HG03432 (cell line): ENCODE data around the gene DGCR6.
"Not testable (repeated sequence)": the region's sequence is repeated elsewhere in the genome, so short reads cannot be mapped to it uniquely, and the experiment has no call there.

ENCODE experiments used
- ATAC-seq: cut with Tn5 transposase; IDR thresholded peaks from one replicate; pipeline ENCODE4 v1.9.1; 2021; ENCODE audit warnings: mild to moderate bottlenecking, moderate library complexity; ENCODE audit not compliant: unreplicated experiment

Gene DGCR6

GRCh38 chr22:18905540-18906409 lies at the start of gene DGCR6:
DGCR6 (plus strand) TSS chr22:18906320; CDS start chr22:18906375, 55 bp downstream.
- ATAC-seq = peak; percentile 93

DNA sequence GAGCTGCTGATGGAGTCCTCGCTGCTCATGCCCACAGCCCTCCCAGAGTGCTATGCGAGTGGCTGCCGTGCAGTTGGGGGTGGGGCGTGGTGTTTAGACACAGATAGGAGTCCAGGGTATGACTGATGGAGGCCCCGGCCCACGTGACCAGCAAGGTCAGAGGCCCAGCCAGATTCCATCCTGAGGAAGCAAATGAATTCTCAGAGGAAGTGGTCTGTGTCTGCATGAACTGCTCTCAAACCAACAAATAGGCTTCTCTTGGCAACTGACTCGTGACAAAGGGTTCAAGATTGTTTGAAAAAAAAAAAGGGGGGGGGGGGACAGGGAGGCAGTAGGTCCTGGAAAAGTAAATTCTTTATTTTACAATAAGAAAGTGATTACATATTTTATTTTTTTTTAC lies 46.8 kb upstream of the DGCR6 start:
- not testable (repeated sequence) for ATAC-seq

DNA sequence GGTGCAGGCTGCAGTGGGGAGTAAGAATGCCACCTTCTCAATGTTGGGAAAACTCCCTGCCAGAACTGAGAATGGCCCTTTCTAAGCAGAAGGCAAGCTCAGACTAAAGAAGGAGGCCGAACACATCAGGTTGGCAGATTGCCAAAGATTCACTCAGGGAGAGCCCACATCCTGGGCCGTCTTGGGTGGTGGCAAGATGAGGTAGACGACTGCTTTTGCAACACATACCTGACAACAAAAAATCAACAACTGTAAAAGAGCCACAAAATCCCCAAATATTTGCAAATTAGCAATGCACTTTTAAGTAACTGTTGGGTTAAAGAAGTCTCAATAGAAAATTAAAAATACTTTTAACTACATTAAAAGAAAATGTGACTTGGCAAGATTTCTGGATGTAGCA lies 24.9 kb upstream of the DGCR6 start:
- ATAC-seq = not testable (repeated sequence)

GRCh38 chr22:18884465-18884864 lies 21.7 kb upstream of the DGCR6 start:
- ATAC-seq = not testable (repeated sequence)

DNA sequence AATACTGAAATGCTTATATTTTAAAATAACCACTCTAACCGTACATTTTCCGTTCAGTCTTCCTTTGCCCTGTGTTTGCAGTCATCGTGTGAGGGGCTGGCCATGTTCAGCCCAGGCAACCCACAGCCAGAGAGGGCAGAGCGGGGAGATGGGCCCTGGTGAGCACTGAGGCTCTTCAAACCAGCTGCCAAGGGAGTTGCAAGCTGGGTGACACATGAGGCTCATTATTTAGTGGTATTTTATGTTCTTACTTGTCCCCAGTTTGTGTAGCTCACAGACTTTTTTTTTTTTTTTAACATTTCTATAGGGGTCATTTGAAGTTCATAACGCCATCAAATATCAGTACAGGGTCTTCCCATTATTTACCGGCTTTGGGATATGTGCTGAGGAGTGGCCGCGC lies 18.0 kb upstream of the DGCR6 start:
- ATAC-seq = no peak

- ATAC-seq = not testable (repeated sequence)
These were observed 15.5 kb upstream of the DGCR6 start for GRCh38 chr22:18890510-18891192.

- ATAC-seq = not testable (repeated sequence)
These were observed 12.3 kb upstream of the DGCR6 start for GRCh38 chr22:18893775-18894174.

DNA sequence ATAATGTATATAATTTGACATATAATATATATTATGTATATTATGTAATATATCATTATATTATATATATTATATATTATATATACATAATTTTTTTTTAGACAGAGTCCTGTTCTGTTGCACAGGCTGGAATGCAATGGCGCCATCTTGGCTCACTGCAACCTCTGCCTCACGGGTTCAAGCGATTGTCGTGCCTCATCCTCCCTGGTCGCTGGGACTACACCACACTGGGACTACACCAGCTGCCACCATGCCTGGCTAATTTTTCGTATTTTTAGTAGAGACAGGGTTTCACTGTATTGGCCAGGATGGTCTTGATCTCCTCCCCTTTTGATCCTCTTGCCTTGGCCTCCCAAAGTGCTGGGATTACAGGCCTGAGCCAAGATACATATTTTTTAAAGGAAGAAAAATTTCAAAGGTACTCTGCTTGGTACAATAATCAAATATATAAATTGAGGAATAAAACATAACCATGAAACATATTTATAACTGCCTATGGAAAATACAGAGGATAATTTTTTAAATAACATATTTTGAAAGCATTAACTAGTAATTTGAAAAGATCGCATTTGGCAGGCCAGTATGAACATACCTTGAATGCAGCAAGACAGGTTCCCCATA lies 10.0 kb upstream of the DGCR6 start:
- ATAC-seq = not testable (repeated sequence)

DNA sequence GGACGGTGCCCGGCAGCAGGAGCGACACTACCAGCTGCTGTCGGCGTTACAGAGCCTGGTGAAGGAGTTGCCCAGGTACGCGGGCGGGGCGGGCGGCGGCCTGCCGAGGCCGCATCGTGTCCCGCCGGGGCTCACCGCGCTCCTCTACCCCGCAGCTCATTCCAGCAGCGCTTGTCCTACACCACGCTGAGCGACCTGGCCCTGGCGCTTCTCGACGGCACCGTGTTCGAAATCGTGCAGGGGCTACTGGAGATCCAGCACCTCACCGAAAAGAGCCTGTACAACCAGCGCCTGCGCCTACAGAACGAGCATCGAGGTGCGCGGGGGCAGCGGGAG lies 258 bp downstream of the DGCR6 start:
- ATAC-seq = peak; percentile 31

GRCh38 chr22:18906896-18907295 lies 776 bp downstream of the DGCR6 start:
- no peak for ATAC-seq

DNA sequence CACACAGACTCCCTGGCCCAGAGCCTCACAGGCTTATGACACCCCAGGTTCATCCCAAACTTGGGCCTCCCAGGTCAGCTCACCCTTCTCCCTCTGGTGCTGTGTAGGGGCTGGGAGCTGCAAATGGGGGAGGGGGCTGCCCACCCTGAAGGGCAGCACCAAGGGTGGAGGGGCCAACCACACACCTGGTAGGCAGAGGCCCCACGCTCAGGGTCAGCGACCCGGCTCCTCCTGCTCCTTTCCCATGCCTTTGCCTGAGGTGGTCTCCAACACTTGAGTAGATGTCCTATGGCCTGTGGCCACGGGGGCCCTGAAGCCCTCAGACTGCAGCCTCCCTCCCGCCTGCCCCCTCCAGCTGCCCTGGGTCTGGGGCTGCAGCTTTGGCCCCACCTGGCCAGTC lies 3.4 kb downstream of the DGCR6 start:
- ATAC-seq = no peak

GRCh38 chr22:18911535-18911934 lies 5.4 kb downstream of the DGCR6 start:
- ATAC-seq = not testable (repeated sequence)

DNA sequence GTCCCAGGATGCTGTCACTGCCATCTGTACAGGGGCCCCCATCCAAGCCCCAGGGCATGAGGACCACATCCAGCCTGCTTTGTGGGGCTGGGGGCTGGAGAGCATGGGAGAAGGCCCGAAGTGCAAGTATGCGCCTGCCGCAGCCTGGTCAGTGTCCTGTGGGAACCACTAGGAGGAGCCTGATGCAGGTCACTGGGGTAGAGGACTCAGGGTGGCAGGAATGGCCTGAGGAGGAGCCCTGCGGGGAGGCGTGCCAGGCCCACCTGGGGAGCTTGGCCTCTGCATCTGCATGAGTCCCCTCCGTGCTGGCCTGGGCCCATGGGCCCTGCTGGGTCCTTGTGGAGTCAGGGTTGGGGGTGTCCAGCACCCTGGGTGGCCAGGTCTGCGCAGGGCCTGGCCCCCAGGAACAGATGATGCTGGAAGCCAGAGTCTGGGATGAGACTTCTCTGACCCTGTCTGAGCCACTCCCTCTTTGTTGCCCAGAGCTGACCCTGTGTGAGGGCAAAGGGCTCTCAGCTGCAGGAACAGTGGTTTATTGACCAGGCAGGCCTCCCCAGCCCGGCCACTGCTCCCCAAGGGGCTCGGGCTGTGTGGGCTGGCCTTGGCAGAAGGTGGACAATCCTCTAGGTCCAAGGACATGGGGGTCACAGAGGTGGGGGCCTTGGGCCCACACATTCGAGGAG lies 6.3 kb downstream of the DGCR6 start:
- not testable (repeated sequence) for ATAC-seq

- not testable (repeated sequence) for ATAC-seq
These were observed 8.4 kb downstream of the DGCR6 start for GRCh38 chr22:18914558-18914957.

GRCh38 chr22:18915550-18915949 lies 9.4 kb downstream of the DGCR6 start:
- ATAC-seq = not testable (repeated sequence)

- not testable (repeated sequence) for ATAC-seq
These were observed 11.7 kb downstream of the DGCR6 start for GRCh38 chr22:18917818-18918217.

- not testable (repeated sequence) for ATAC-seq
These were observed 14.3 kb downstream of the DGCR6 start for GRCh38 chr22:18920257-18920902.

GRCh38 chr22:18925368-18926064 lies 19.4 kb downstream of the DGCR6 start:
- no peak for ATAC-seq

DNA sequence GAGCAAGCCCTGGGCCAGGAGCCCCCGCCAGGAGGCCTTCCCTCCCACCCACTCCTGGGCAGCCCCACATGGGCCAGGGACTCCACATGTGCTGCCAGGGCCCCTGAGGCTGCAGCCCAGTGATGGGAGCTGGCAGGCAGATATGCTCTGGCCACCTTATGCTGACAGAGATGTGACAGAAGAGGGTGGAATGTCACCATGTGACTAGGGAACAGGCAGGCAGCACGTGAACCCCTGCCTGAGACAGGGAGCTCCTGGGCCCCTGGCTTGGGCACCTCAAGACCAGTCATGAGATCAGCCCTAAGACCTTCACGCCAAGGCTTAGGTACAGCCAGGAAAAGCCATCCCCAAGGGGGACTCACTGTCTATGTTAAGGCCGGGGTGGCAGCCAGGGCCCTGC lies 20.9 kb downstream of the DGCR6 start:
- no peak for ATAC-seq

GRCh38 chr22:18927573-18927972 lies 21.5 kb downstream of the DGCR6 start:
- ATAC-seq = no peak
